ENCODE results near the gene UNC13A. TPM values are rescaled to one million over a fixed set of nuclear protein-coding genes. Genes with fewer than 3 reads are reported as not detected.

UNC13A gene
- total RNA-seq, 1 experiment from 2014 or later, result 29.0 TPM

- Histone ChIP-seq H4K20me1 (ENCODE audit: insufficient read depth) (no peaks in the 10 kb centered on the region), H3K9me2 (ENCODE audit: insufficient read depth) (no peaks in the 10 kb centered on the region), H2AFZ (ENCODE audit: low read depth, low read length, poor library complexity, severe bottlenecking) (no peak overlapping the region), H3K27me3 (ENCODE audit: insufficient read depth, low read length) (no peaks in the 10 kb centered on the region), H3K9ac (ENCODE audit: low read length) (no peak overlapping the region), H3K4me3 (replicated peaks in 1 of 2; ENCODE audit: low read depth in 1 of 2, low read length in 2 of 2) (no peak overlapping the region), H3K4me2 (ENCODE audit: low read length) (no peak overlapping the region), H3K27ac (ENCODE audit: low read depth, low read length) (no peak overlapping the region), H3K79me2 (ENCODE audit: insufficient read depth, low read length) (no peaks in the 10 kb centered on the region), H3K4me1 (ENCODE audit: control insufficient read depth in 1 of 2, insufficient read depth in 2 of 2, low read length in 2 of 2) (no peaks in the 10 kb centered on the region), H3K36me3 (ENCODE audit: control insufficient read depth in 1 of 2, insufficient read depth in 2 of 2, low read length in 2 of 2) (peaks cover 2 to 9% of the 10 kb centered on the region in 2 experiments; a peak in 1 of 4 replicates), H3K9me3 (ENCODE audit: control insufficient read depth in 1 of 2, insufficient read depth in 1 of 2, low read depth in 1 of 2, low read length in 2 of 2) (no peaks in the 10 kb centered on the region; a peak in 1 of 4 replicates)
- no peak for DNase-seq (ENCODE audit: low read depth, low spot score)
- intact Hi-C loops (cut with micrococcal nuclease), result no loop called here
- ATAC-seq, result no peak
- ChIA-PET RAD21 (ENCODE audit: low non-redundant PET in 1 of 2, low total read pairs in 2 of 2, uncharacterized antibody in 2 of 2, unreplicated experiment in 2 of 2) (no interaction called here), POLR2A (no interaction called here), CTCF (no interaction called here)
- TF ChIP-seq EZH2phosphoT487 (IDR thresholded peaks at IDR 0.05; ENCODE audit: borderline replicate concordance), result no peak
- TF ChIP-seq TCF7L2 (IDR thresholded peaks at IDR 0.05; ENCODE audit: borderline replicate concordance, extremely low read depth, insufficient read depth, insufficient read length), result no peak
- TF ChIP-seq FOSL1 (IDR thresholded peaks at IDR 0.05; ENCODE audit: low read depth), result no peak
- no peak for TF ChIP-seq EZH2 (IDR thresholded peaks at IDR 0.05)
- no peak for TF ChIP-seq ZBTB33 (IDR thresholded peaks at IDR 0.05; ENCODE audit: extremely low read depth, insufficient replicate concordance, low read length)
- no peak for TF ChIP-seq EGR1 (IDR thresholded peaks at IDR 0.05; ENCODE audit: low read depth)
- BruUV-seq (replicated peaks), result no TSS peak
Observed at GRCh38 chr19:17625980-17626379, 62.2 kb downstream of the UNC13A start.

GRCh38 chr19:17625043-17625442 is 63.1 kb downstream of the UNC13A start:
- intact Hi-C loops (cut with micrococcal nuclease), result no loop called here
- Histone ChIP-seq H3K4me1 (ENCODE audit: control insufficient read depth in 1 of 2, insufficient read depth in 2 of 2, low read length in 2 of 2) (no peaks in the 10 kb centered on the region), H2AFZ (ENCODE audit: low read depth, low read length, poor library complexity, severe bottlenecking) (no peak overlapping the region), H3K36me3 (ENCODE audit: control insufficient read depth in 1 of 2, insufficient read depth in 2 of 2, low read length in 2 of 2) (peaks cover 2 to 9% of the 10 kb centered on the region in 2 experiments; a peak in 1 of 4 replicates), H3K4me2 (ENCODE audit: low read length) (no peak overlapping the region), H3K27ac (ENCODE audit: low read depth, low read length) (no peak overlapping the region), H4K20me1 (ENCODE audit: insufficient read depth) (no peaks in the 10 kb centered on the region), H3K27me3 (ENCODE audit: insufficient read depth, low read length) (no peaks in the 10 kb centered on the region), H3K9me2 (ENCODE audit: insufficient read depth) (no peaks in the 10 kb centered on the region), H3K9me3 (ENCODE audit: control insufficient read depth in 1 of 2, insufficient read depth in 1 of 2, low read depth in 1 of 2, low read length in 2 of 2) (no peaks in the 10 kb centered on the region; a peak in 1 of 4 replicates), H3K79me2 (ENCODE audit: insufficient read depth, low read length) (no peaks in the 10 kb centered on the region), H3K4me3 (replicated peaks in 1 of 2; ENCODE audit: low read depth in 1 of 2, low read length in 2 of 2) (no peak overlapping the region), H3K9ac (ENCODE audit: low read length) (no peak overlapping the region)
- DNase-seq (ENCODE audit: low read depth, low spot score) (no peak), ATAC-seq (no peak)
- ChIA-PET RAD21 (ENCODE audit: low non-redundant PET in 1 of 2, low total read pairs in 2 of 2, uncharacterized antibody in 2 of 2, unreplicated experiment in 2 of 2) (no interaction called here), POLR2A (no interaction called here), CTCF (no interaction called here)
- TF ChIP-seq EZH2 (IDR thresholded peaks at IDR 0.05), result no peak
- no peak for TF ChIP-seq JUND (IDR thresholded peaks at IDR 0.05)
- TF ChIP-seq EGR1 (IDR thresholded peaks at IDR 0.05; ENCODE audit: low read depth), result no peak
- no peak for TF ChIP-seq ATF3 (IDR thresholded peaks at IDR 0.05)
- no peak for TF ChIP-seq MAX (IDR thresholded peaks at IDR 0.05)
- TF ChIP-seq FOSL1 (IDR thresholded peaks at IDR 0.05; ENCODE audit: low read depth), result no peak
- no TSS peak for BruUV-seq (replicated peaks)

Measured in HCT116 (cell line).